Lung (tissue), 12 donors: ENCODE results near the gene ENTPD6. TPM values are rescaled to one million over a fixed set of nuclear protein-coding genes. Genes with fewer than 3 reads are reported as not detected.
A peak's percentile ranks its signal among the peaks of the same experiment; 100 is the strongest.

Experiments used
- ATAC-seq: fragments of 200-7000 bp; cut with Tn5 transposase; one replicate; pipeline ENCODE4 v1.9.1; 2020; ENCODE audit warnings: moderate number of reproducible peaks; ENCODE audit not compliant: insufficient read depth, low FRiP score
- DNase-seq, 3 donors: peaks; one replicate each; pipeline ENCODE4 v3.0.0-alpha.2; 2013 to 2017
- H3K27ac ChIP-seq, 2 donors: one replicate each; pipeline ENCODE4 v1.5.1; 2013; ENCODE audit warnings: mild to moderate bottlenecking in 2 of 2, moderate library complexity in 2 of 2, control low read depth in 1 of 2, inconsistent platforms in 1 of 2, low read depth in 1 of 2, low read length in 1 of 2
- H3K27me3 ChIP-seq, 3 donors: one replicate each; pipeline ENCODE4 v1.5.1; 2013; ENCODE audit warnings: low read length in 2 of 3; ENCODE audit not compliant: control insufficient read depth in 3 of 3, insufficient read depth in 3 of 3
- H3K36me3 ChIP-seq, 4 donors: one replicate each; pipeline ENCODE4 v1.5.1; 2013; ENCODE audit warnings: low read length in 4 of 4, mild to moderate bottlenecking in 1 of 4, moderate library complexity in 1 of 4; ENCODE audit not compliant: control insufficient read depth in 4 of 4, insufficient read depth in 4 of 4
- H3K4me1 ChIP-seq, 5 donors: one replicate each; pipeline ENCODE4 v1.5.1; 2013; ENCODE audit warnings: low read length in 5 of 5, mild to moderate bottlenecking in 2 of 5, moderate library complexity in 1 of 5; ENCODE audit not compliant: control insufficient read depth in 5 of 5, insufficient read depth in 5 of 5
- H3K4me3 ChIP-seq: one replicate; pipeline ENCODE4 v1.5.1; 2013; ENCODE audit warnings: mild to moderate bottlenecking, control low read depth, moderate library complexity
- H3K9ac ChIP-seq, 2 donors: one replicate each; pipeline ENCODE4 v1.5.1; 2013; ENCODE audit warnings: low read length in 2 of 2, control low read depth in 1 of 2; ENCODE audit not compliant: insufficient read depth in 1 of 2
- H3K9me3 ChIP-seq, 4 donors: one replicate each; pipeline ENCODE4 v1.5.1; 2013; ENCODE audit warnings: low read length in 3 of 4, mild to moderate bottlenecking in 1 of 4, moderate library complexity in 1 of 4; ENCODE audit not compliant: control insufficient read depth in 4 of 4, insufficient read depth in 3 of 4
- CTCF ChIP-seq: IDR thresholded peaks from 2 replicates; pipeline ENCODE4 v1.5.1; 2012; ENCODE audit warnings: mild to moderate bottlenecking; ENCODE audit errors: control extremely low read depth, extremely low read depth
- WGBS, 2 donors: extraction: QIAGEN DNeasy Blood & Tissue Kit; methylation state at CpG; one replicate each; pipeline ENCODE4 v1.1.7; 2013; 5-methylcytosine and 5-hydroxymethylcytosine counted together
- polyA plus RNA-seq, 2 donors: library from polyadenylated mRNA; stranded (reverse); fragments of 200-250 nt; gene quantifications; one replicate each; pipeline ENCODE4 v1.2.1, GENCODE V29; 2013
- total RNA-seq, 2 donors: library from RNA; depleted of rRNA in 1 of 2; stranded (reverse); fragments of >200 nt in 1 of 2; gene quantifications; one replicate each; pipeline ENCODE4 v1.2.1, GENCODE V29; 2014 to 2021
- donor health status: control.
- donor health status: control.
- donor health status: Bipolar disorder and iron deficiency.
- donor health status: healthy.
- donor health status: DM: yes; HTN: yes; CAD: no.

The ENTPD6 gene
- total and polyA plus RNA-seq, 4 donors: 33.8 to 78.8 (median 52.2) TPM

- H3K4me1 ChIP-seq: peaks cover 0 to 13% (median 5%) of the 10 kb centered on the region in 5 donors
- no peak overlapping the region for H3K4me3 ChIP-seq
- H3K27ac ChIP-seq: peak overlapping the region in 1 of 2 donors; percentile 12
- TF ChIP-seq CTCF: no peak
- H3K9me3 ChIP-seq: no peaks in the 10 kb centered on the region
- ATAC-seq: no peak
- H3K36me3 ChIP-seq: peaks cover 0 to 46% (median 8%) of the 10 kb centered on the region in 4 donors
- H3K9ac ChIP-seq: no peak overlapping the region
- DNase-seq: no peak
- H3K27me3 ChIP-seq: no peaks in the 10 kb centered on the region
- 76 to 84% methylated on average over 8 of the region's 8 CpGs for WGBS, 2 donors
These were observed 27.7 kb downstream of the ENTPD6 start for GRCh38 chr20:25223179-25223661.

DNA sequence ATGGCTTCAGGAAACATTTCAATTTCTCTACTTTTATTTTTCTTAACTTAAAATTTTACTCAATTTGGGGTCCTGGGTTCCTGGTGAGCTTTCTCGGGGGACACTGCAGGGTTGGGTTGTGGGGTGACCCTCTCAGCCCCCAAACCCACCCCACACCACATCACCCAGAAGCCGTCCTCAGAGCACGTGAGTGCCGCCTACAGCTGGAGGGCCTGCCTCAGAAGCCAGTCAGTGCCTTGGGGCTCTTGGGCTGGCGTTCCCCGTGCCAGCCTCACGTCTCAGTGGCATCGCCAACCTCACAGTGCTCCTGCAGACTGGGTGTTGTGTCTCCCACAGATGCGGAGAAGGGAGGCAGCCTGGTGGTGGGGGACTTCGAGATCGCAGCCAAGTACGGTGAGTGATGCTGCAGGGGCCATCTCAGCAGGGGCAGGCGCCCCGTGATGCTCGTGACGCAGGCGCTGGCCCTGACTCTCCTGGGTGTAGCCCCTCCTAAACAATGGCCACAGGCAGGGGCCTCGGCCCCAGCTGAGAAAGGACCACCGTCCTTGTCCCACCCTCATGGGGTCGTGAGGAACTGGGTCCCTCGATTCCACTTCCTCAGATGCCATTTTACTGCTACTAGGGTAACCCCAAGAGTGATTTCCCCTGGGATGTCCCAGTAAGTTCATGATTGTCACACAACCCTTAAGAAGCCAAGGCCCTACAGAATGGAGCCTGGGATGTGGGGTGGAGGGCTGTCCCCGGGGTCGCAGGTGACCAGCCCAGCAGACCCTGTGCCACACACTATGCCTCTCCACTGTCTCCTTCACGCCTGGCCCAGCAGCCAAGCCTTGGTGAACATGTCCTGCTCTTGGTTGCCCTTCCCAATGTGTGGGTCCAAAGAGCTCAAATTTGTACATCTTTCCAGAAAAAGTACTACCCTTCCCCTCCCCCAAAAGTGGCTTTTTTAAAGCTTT, 28.5 kb downstream of the ENTPD6 start:
- H3K27ac ChIP-seq: no peak overlapping the region
- H3K4me1 ChIP-seq: peaks cover 0 to 13% (median 5%) of the 10 kb centered on the region in 5 donors
- no peaks in the 10 kb centered on the region for H3K27me3 ChIP-seq
- no peak overlapping the region for H3K4me3 ChIP-seq
- no peak for TF ChIP-seq CTCF
- no peak overlapping the region for H3K9ac ChIP-seq
- no peak for ATAC-seq
- DNase-seq: no peak
- H3K36me3 ChIP-seq: peaks cover 0 to 40% (median 6%) of the 10 kb centered on the region in 4 donors
- 95 to 96% methylated on average over 24 of the region's 24 CpGs for WGBS, 2 donors
- H3K9me3 ChIP-seq: no peaks in the 10 kb centered on the region

DNA sequence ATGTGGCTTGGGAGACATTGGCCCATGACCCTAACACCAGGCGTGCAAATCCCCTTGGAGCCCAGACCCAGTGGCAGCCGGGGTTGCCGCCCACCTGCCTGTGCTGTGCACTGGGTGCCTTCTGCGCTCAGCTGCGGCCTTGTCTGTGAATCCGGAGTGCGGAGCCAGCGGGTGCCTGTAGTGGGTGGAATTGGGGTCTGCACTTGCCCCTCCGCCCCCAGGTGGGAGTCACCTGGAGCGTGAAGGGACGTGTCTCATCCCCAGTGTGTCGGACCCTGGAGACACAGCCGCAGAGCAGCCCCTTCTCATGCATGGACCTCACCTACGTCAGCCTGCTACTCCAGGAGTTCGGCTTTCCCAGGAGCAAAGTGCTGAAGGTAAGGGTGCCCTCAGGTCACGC, 29.4 kb downstream of the ENTPD6 start:
- Histone ChIP-seq H3K9ac (no peak overlapping the region), H3K36me3 (peaks cover 0 to 35% (median 6%) of the 10 kb centered on the region in 4 donors), H3K4me3 (no peak overlapping the region), H3K27me3 (no peaks in the 10 kb centered on the region), H3K4me1 (peaks cover 0 to 13% (median 8%) of the 10 kb centered on the region in 5 donors), H3K9me3 (no peaks in the 10 kb centered on the region), H3K27ac (peak overlapping the region in 1 of 2 donors; percentile 94)
- no peak for DNase-seq
- no peak for TF ChIP-seq CTCF
- ATAC-seq: no peak
- WGBS, 2 donors: 97 to 98% methylated on average over 16 of the region's 16 CpGs
